Tibial nerve (tissue), 4 donors: Measurements from ENCODE around the gene AGFG2.

Experiments
- EP300 ChIP-seq, 2 donors: sonication (generic); formaldehyde crosslinking; IDR thresholded peaks; one replicate each; pipeline ENCODE4 v1.6.1; 2017; ENCODE audit warnings: antibody characterized with exemption in 2 of 2, mild to moderate bottlenecking in 1 of 2
- POLR2A ChIP-seq, 2 donors: fragments of 450-650 bp; IDR thresholded peaks; one replicate each; pipeline ENCODE4 v1.6.1; 2017; ENCODE audit warnings: antibody characterized with exemption in 2 of 2, mild to moderate bottlenecking in 2 of 2, moderate library complexity in 2 of 2
- TF ChIP-seq, protein P1 (sequence below), 5 experiments: fragments of 200-600 bp in 3 of 5; fragments of 450-650 bp in 2 of 5; sonication (generic) in 3 of 5; IDR thresholded peaks; one replicate each; pipeline ENCODE4 v1.5.1; 2016 to 2019; ENCODE audit warnings: antibody characterized with exemption in 5 of 5, mild to moderate bottlenecking in 3 of 5, moderate library complexity in 2 of 5

DNA sequence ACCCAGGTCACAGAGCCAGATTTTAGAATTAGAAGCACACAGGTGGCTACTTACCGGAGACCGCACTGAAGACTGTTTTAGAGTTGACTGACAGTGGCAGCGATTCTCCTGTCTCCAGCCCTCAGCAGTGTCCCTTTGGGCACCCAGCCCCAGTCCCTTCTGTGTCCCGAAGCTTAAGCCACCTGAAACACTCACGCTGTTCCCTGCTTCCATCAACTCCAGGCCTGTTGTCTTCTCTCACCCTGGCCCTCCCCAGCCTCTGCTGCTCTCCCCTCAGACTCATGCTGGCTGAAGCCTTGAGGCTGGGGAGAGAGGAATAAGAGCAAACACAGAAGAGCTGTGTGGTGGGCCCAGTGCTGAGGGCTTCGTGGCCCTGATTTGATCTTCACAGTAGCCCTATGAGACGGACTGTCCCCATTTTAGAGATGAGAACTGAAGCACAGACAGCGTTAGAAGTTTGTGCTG lies 24.1 kb downstream of the AGFG2 start:
- TF ChIP-seq, protein P1, sequence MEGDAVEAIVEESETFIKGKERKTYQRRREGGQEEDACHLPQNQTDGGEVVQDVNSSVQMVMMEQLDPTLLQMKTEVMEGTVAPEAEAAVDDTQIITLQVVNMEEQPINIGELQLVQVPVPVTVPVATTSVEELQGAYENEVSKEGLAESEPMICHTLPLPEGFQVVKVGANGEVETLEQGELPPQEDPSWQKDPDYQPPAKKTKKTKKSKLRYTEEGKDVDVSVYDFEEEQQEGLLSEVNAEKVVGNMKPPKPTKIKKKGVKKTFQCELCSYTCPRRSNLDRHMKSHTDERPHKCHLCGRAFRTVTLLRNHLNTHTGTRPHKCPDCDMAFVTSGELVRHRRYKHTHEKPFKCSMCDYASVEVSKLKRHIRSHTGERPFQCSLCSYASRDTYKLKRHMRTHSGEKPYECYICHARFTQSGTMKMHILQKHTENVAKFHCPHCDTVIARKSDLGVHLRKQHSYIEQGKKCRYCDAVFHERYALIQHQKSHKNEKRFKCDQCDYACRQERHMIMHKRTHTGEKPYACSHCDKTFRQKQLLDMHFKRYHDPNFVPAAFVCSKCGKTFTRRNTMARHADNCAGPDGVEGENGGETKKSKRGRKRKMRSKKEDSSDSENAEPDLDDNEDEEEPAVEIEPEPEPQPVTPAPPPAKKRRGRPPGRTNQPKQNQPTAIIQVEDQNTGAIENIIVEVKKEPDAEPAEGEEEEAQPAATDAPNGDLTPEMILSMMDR (IDR thresholded peaks at IDR 0.05): no peak
- no peak for TF ChIP-seq POLR2A (IDR thresholded peaks at IDR 0.05)
- TF ChIP-seq EP300 (IDR thresholded peaks at IDR 0.05): no peak
